HepG2 (cell line): ENCODE results near the gene ZFP1. TPM values are rescaled to one million over a fixed set of nuclear protein-coding genes. Genes with fewer than 3 reads are reported as not detected.
A peak's percentile ranks its signal among the peaks of the same experiment; 100 is the strongest.

Experiments used
- ADNP ChIP-seq: sonication (generic); formaldehyde crosslinking; IDR thresholded peaks from 2 replicates; pipeline ENCODE4 v1.4.0; 2020; ENCODE audit warnings: missing genetic modification reagents
- AGO2 ChIP-seq: fragments of 200-400 bp; formaldehyde crosslinking; optimal IDR thresholded peaks from 2 replicates; pipeline ENCODE3; 2017; ENCODE audit warnings: mild to moderate bottlenecking, low read depth, low read length, moderate library complexity
- AKAP8 ChIP-seq: sonication (generic); formaldehyde crosslinking; IDR thresholded peaks from 2 replicates; pipeline ENCODE4 v1.5.1; 2020; ENCODE audit warnings: mild to moderate bottlenecking, missing genetic modification reagents
- CBX5 ChIP-seq: sonication (generic); formaldehyde crosslinking; IDR thresholded peaks from 2 replicates; pipeline ENCODE4 v1.4.0; 2020; ENCODE audit warnings: missing genetic modification reagents, borderline replicate concordance
- CCDC6 ChIP-seq: sonication (generic); formaldehyde crosslinking; IDR thresholded peaks from 2 replicates; pipeline ENCODE4 v1.8.1; 2022; ENCODE audit warnings: mild to moderate bottlenecking, missing genetic modification reagents, moderate library complexity
- CREM ChIP-seq, 2 experiments: sonication (generic) in 1 of 2; formaldehyde crosslinking in 1 of 2; IDR thresholded peaks; 2 replicates each; pipeline versions ENCODE4 v1.4.0 to v1.6.1; 2016 to 2020; ENCODE audit warnings: antibody characterized with exemption in 1 of 2, mild to moderate bottlenecking in 1 of 2, missing genetic modification reagents in 1 of 2
- FOXC1 ChIP-seq: sonication (generic); formaldehyde crosslinking; IDR thresholded peaks from 2 replicates; pipeline ENCODE4 v1.8.0; 2022; ENCODE audit warnings: mild to moderate bottlenecking, missing genetic modification reagents, borderline replicate concordance
- HCFC1 ChIP-seq: fragments of 150-350 bp; IDR thresholded peaks from 2 replicates; pipeline ENCODE4 v1.6.1; 2014; ENCODE audit warnings: low read depth, low read length
- HOXA7 ChIP-seq: sonication (generic); formaldehyde crosslinking; IDR thresholded peaks from 2 replicates; pipeline ENCODE4 v1.8.1; 2022; ENCODE audit warnings: mild to moderate bottlenecking, missing genetic modification reagents, moderate library complexity
- JUNB ChIP-seq: sonication (generic); formaldehyde crosslinking; IDR thresholded peaks from 2 replicates; pipeline ENCODE4 v1.8.0; 2022; ENCODE audit warnings: missing genetic modification reagents, mild to moderate bottlenecking, borderline replicate concordance
- JUND ChIP-seq: sonication (generic); formaldehyde crosslinking; IDR thresholded peaks from 2 replicates; pipeline ENCODE4 v1.8.0; 2022; ENCODE audit warnings: mild to moderate bottlenecking, missing genetic modification reagents
- KLF9 ChIP-seq: IDR thresholded peaks from 2 replicates; pipeline ENCODE4 v1.6.1; 2016; ENCODE audit warnings: low read depth
- LCORL ChIP-seq, 2 experiments: fragments of 450-650 bp in 1 of 2; sonication (generic) in 1 of 2; formaldehyde crosslinking in 1 of 2; IDR thresholded peaks; 2 replicates each; pipeline versions ENCODE4 v1.5.0 to v1.6.1; 2017 to 2020; ENCODE audit warnings: antibody characterized with exemption in 1 of 2, missing genetic modification reagents in 1 of 2
- MTA3 ChIP-seq: sonication (generic); formaldehyde crosslinking; IDR thresholded peaks from 2 replicates; pipeline ENCODE4 v1.4.0; 2020; ENCODE audit warnings: missing genetic modification reagents
- PLRG1 ChIP-seq: fragments of 450-650 bp; conservative IDR thresholded peaks from 2 replicates; pipeline ENCODE4 v1.6.1; 2016
- PTBP1 ChIP-seq: fragments of 200-400 bp; formaldehyde crosslinking; IDR thresholded peaks from 2 replicates; pipeline ENCODE4 v1.6.1; 2018; ENCODE audit warnings: low read length, low read depth; ENCODE audit not compliant: poor library complexity, severe bottlenecking
- RFX5 ChIP-seq: IDR thresholded peaks from 2 replicates; pipeline ENCODE4 v1.6.1; 2011; ENCODE audit warnings: low read depth, low read length, improper control_type of control experiment
- STAG1 ChIP-seq: sonication (generic); formaldehyde crosslinking; IDR thresholded peaks from 2 replicates; pipeline ENCODE4 v1.4.0; 2020; ENCODE audit warnings: missing genetic modification reagents
- ZBTB1 ChIP-seq: sonication (generic); formaldehyde crosslinking; IDR thresholded peaks from 2 replicates; pipeline ENCODE4 v1.4.0; 2020; ENCODE audit warnings: missing genetic modification reagents, borderline replicate concordance
- ZGPAT ChIP-seq: IDR thresholded peaks from 2 replicates; pipeline ENCODE4 v1.6.1; 2016; ENCODE audit warnings: mild to moderate bottlenecking
- ZNF12 ChIP-seq: sonication (generic); formaldehyde crosslinking; IDR thresholded peaks from 2 replicates; pipeline ENCODE4 v1.5.0; 2020; ENCODE audit warnings: missing genetic modification reagents
- ZNF20 ChIP-seq: sonication (generic); formaldehyde crosslinking; IDR thresholded peaks from 2 replicates; pipeline ENCODE4 v1.4.0; 2020; ENCODE audit warnings: mild to moderate bottlenecking, moderate library complexity, missing genetic modification reagents
- ZNF205 ChIP-seq: IDR thresholded peaks from 2 replicates; pipeline ENCODE4 v1.6.1; 2018; ENCODE audit warnings: missing biosample characterization, missing genetic modification reagents
- ZNF232 ChIP-seq: sonication (generic); formaldehyde crosslinking; IDR thresholded peaks from 2 replicates; pipeline ENCODE4 v1.4.0; 2020; ENCODE audit warnings: missing genetic modification reagents, borderline replicate concordance
- ZNF614 ChIP-seq: IDR thresholded peaks from 2 replicates; pipeline ENCODE4 v1.6.1; 2018; ENCODE audit warnings: missing biosample characterization, missing genetic modification reagents, inconsistent platforms, borderline replicate concordance
- ZNF841 ChIP-seq: sonication (generic); formaldehyde crosslinking; IDR thresholded peaks from 2 replicates; pipeline ENCODE4 v1.8.1; 2023; ENCODE audit warnings: missing genetic modification reagents, borderline replicate concordance
- polyA plus RNA-seq, 8 experiments: library from polyadenylated mRNA; depleted of rRNA in 3 of 8; stranded (reverse) in 7 of 8; unstranded in 1 of 8; fragments of >200 nt; fragmentation: Illumina TruSeq in 4 of 8; extraction: Trizol in 4 of 8; gene quantifications; 2 replicates each; pipeline versions ENCODE4 v1.2.1 to v1.2.3, GENCODE V29; 2011 to 2016; ENCODE audit warnings: low read depth in 4 of 8, missing spikeins in 1 of 8, mixed read lengths in 1 of 8; ENCODE audit not compliant: insufficient read depth in 1 of 8
- total RNA-seq, 5 experiments: library from RNA; depleted of rRNA; stranded (reverse); fragments of >200 nt; fragmentation: Illumina TruSeq; extraction: Trizol; gene quantifications; 2 replicates each; pipeline ENCODE4 v1.2.3, GENCODE V29; 2016; ENCODE audit warnings: low read depth in 1 of 5
- TF ChIP-seq, protein P1 (sequence below): sonication (generic); formaldehyde crosslinking; IDR thresholded peaks from 2 replicates; pipeline ENCODE4 v1.4.0; 2020; ENCODE audit warnings: missing genetic modification reagents, mild to moderate bottlenecking, borderline replicate concordance

Gene ZFP1
- total and polyA plus RNA-seq, 2 of the 13 experiments (the other 11 are each of a cell fraction or from before 2014, with no cell fraction given): 8.3 to 14.0 TPM

GRCh38 chr16:75116081-75116910 is 32.0 kb upstream of the ZFP1 start, which contains the start of gene LDHD (continued):
- peak; percentile 72 for TF ChIP-seq ZGPAT (CRISPR knock-in tag)
- TF ChIP-seq ZNF20 (CRISPR knock-in tag): no peak
- TF ChIP-seq CREM (IDR thresholded peaks at IDR 0.05): no peak
- no peak for TF ChIP-seq CREM (CRISPR knock-in tag; IDR thresholded peaks at IDR 0.05)
- peak; percentile 82; the same call in 1 of the 2 replicates for TF ChIP-seq ZNF232
- TF ChIP-seq ZNF841: no peak
- no peak for TF ChIP-seq PTBP1
- TF ChIP-seq HCFC1: no peak; the same call in 1 of the 2 replicates
- TF ChIP-seq CBX5 (CRISPR knock-in tag): peak; percentile 70; the same call in 1 of the 2 replicates
- TF ChIP-seq PLRG1: no peak
- no peak for TF ChIP-seq LCORL (IDR thresholded peaks at IDR 0.05)
- peak; percentile 52 for TF ChIP-seq LCORL (CRISPR knock-in tag; IDR thresholded peaks at IDR 0.05)
- peak; percentile 38 for TF ChIP-seq STAG1 (CRISPR knock-in tag)
- TF ChIP-seq ZNF12 (CRISPR knock-in tag): 0 out of 2 replicates have a peak, but pooled peaks have one; percentile 4
- no peak for TF ChIP-seq JUND (CRISPR knock-in tag)
- no peak for TF ChIP-seq MTA3
- TF ChIP-seq AGO2: peak; percentile 28
- TF ChIP-seq HOXA7 (CRISPR knock-in tag): no peak
- TF ChIP-seq AKAP8 (CRISPR knock-in tag): no peak
- TF ChIP-seq FOXC1 (CRISPR knock-in tag): 0 out of 2 replicates have a peak, but pooled peaks have one; percentile 43
- peak; percentile 65; the same call in 1 of the 2 replicates for TF ChIP-seq RFX5
- no peak for TF ChIP-seq JUNB (CRISPR knock-in tag)
- no peak for TF ChIP-seq ZBTB1 (CRISPR knock-in tag)
- TF ChIP-seq ZNF614: peak; percentile 81; the same call in 1 of the 2 replicates
- TF ChIP-seq CCDC6 (CRISPR knock-in tag): peak; percentile 77; the same call in 1 of the 2 replicates
- 0 out of 2 replicates have a peak, but pooled peaks have one; percentile 11 for TF ChIP-seq ADNP
- peak; percentile 76; the same call in 1 of the 2 replicates for TF ChIP-seq ZNF205 (CRISPR knock-in tag)
- TF ChIP-seq, protein P1, sequence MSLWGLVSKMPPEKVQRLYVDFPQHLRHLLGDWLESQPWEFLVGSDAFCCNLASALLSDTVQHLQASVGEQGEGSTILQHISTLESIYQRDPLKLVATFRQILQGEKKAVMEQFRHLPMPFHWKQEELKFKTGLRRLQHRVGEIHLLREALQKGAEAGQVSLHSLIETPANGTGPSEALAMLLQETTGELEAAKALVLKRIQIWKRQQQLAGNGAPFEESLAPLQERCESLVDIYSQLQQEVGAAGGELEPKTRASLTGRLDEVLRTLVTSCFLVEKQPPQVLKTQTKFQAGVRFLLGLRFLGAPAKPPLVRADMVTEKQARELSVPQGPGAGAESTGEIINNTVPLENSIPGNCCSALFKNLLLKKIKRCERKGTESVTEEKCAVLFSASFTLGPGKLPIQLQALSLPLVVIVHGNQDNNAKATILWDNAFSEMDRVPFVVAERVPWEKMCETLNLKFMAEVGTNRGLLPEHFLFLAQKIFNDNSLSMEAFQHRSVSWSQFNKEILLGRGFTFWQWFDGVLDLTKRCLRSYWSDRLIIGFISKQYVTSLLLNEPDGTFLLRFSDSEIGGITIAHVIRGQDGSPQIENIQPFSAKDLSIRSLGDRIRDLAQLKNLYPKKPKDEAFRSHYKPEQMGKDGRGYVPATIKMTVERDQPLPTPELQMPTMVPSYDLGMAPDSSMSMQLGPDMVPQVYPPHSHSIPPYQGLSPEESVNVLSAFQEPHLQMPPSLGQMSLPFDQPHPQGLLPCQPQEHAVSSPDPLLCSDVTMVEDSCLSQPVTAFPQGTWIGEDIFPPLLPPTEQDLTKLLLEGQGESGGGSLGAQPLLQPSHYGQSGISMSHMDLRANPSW (CRISPR knock-in tag): no peak
- TF ChIP-seq KLF9 (CRISPR knock-in tag): peak; percentile 87; the same call in 1 of the 2 replicates
